Neural cell (in vitro differentiated cells): ENCODE results near the gene AIP. TPM values are rescaled to one million over a fixed set of nuclear protein-coding genes. Genes with fewer than 3 reads are reported as not detected.
"Not testable (repeated sequence)": the region's sequence is repeated elsewhere in the genome, so short reads cannot be mapped to it uniquely, and the experiment has no call there.

Experiments
- H2AFZ ChIP-seq: fragments of 200-600, 300-800 bp; sonication (generic), shearing (Covaris generic); 2 replicates; pipeline ENCODE4 v1.6.0; 2014; ENCODE audit warnings: low read depth, mild to moderate bottlenecking, antibody characterized with exemption, low read length, moderate library complexity
- H3F3A ChIP-seq: fragments of 200-600 bp; shearing (Covaris generic); 2 replicates; pipeline ENCODE4 v1.6.1; 2016; ENCODE audit warnings: mild to moderate bottlenecking, moderate library complexity, mixed read lengths, antibody characterized with exemption, low read length; ENCODE audit not compliant: insufficient read depth, poor library complexity, severe bottlenecking
- H3K27ac ChIP-seq: fragments of 200-600, 300-800 bp; sonication (generic), shearing (Covaris generic); 2 replicates; pipeline ENCODE4 v1.5.1; 2014; ENCODE audit warnings: mild to moderate bottlenecking, low read length, moderate library complexity
- H3K27me3 ChIP-seq: fragments of 300-800, 200-600 bp; sonication (generic), shearing (Covaris generic); 2 replicates; pipeline ENCODE4 v1.6.0; 2014; ENCODE audit warnings: mild to moderate bottlenecking, low read depth, low read length, moderate library complexity; ENCODE audit not compliant: insufficient read depth
- H3K36me3 ChIP-seq: fragments of 300-800, 200-600 bp; sonication (generic), shearing (Covaris generic); 2 replicates; pipeline ENCODE4 v1.5.1; 2014; ENCODE audit warnings: mild to moderate bottlenecking, antibody characterized with exemption, low read length, moderate library complexity; ENCODE audit not compliant: insufficient read depth
- H3K4me2 ChIP-seq: fragments of 300-800, 200-600 bp; sonication (generic), shearing (Covaris generic); 2 replicates; pipeline ENCODE4 v1.6.0; 2014; ENCODE audit warnings: mild to moderate bottlenecking, low read length
- H3K4me3 ChIP-seq: fragments of 300-800, 200-600 bp; sonication (generic), shearing (Covaris generic); 2 replicates; pipeline ENCODE4 v1.5.1; 2014; ENCODE audit warnings: mild to moderate bottlenecking, low read length, moderate library complexity
- H3K79me2 ChIP-seq: fragments of 200-600 bp; shearing (Covaris generic); replicated peaks from 2 replicates; pipeline ENCODE4 v1.6.0; 2014; ENCODE audit warnings: mild to moderate bottlenecking, low read length, moderate library complexity; ENCODE audit not compliant: insufficient read depth
- H3K9ac ChIP-seq: fragments of 300-800, 200-600 bp; sonication (generic), shearing (Covaris generic); 2 replicates; pipeline ENCODE4 v1.6.1; 2016; ENCODE audit warnings: mild to moderate bottlenecking, low read length, mixed read lengths
- H3K9me2 ChIP-seq: fragments of 200-600 bp; shearing (Covaris generic); 2 replicates; pipeline ENCODE4 v1.6.1; 2016; ENCODE audit warnings: mild to moderate bottlenecking, low read length, mixed read lengths; ENCODE audit not compliant: insufficient read depth
- H3K9me3 ChIP-seq: fragments of 200-600, 300-800 bp; sonication (generic), shearing (Covaris generic); 2 replicates; pipeline ENCODE4 v1.6.1; 2016; ENCODE audit warnings: mild to moderate bottlenecking, mixed run types, low read length, moderate library complexity, mixed read lengths
- H4K20me1 ChIP-seq: fragments of 200-600 bp; shearing (Covaris generic); 2 replicates; pipeline ENCODE4 v1.6.1; 2016; ENCODE audit warnings: mild to moderate bottlenecking, mixed run types; ENCODE audit not compliant: insufficient read depth
- EP300 ChIP-seq: fragments of 450-650 bp; conservative IDR thresholded peaks from 2 replicates; pipeline ENCODE4 v1.6.1; 2014; ENCODE audit warnings: antibody characterized with exemption, mild to moderate bottlenecking, moderate library complexity; ENCODE audit not compliant: poor library complexity, severe bottlenecking
- EZH2 ChIP-seq: fragments of 200-600, 300-800 bp; shearing (Covaris generic), sonication (generic); IDR thresholded peaks from 2 replicates; pipeline ENCODE4 v1.6.1; 2014; ENCODE audit warnings: antibody characterized with exemption, low read length, borderline replicate concordance, mild to moderate bottlenecking; ENCODE audit not compliant: insufficient read depth, poor library complexity, severe bottlenecking
- MXI1 ChIP-seq: fragments of 450-650 bp; conservative IDR thresholded peaks from 2 replicates; pipeline ENCODE4 v1.6.1; 2014; ENCODE audit warnings: antibody characterized with exemption, mild to moderate bottlenecking; ENCODE audit not compliant: poor library complexity, severe bottlenecking
- POLR2AphosphoS5 ChIP-seq: IDR thresholded peaks from 2 replicates; pipeline ENCODE4 v1.6.1; 2012
- RAD21 ChIP-seq: fragments of 450-650 bp; conservative IDR thresholded peaks from 2 replicates; pipeline ENCODE4 v1.6.1; 2014; ENCODE audit warnings: antibody characterized with exemption, mild to moderate bottlenecking, moderate library complexity
- SMC3 ChIP-seq: fragments of 450-650 bp; conservative IDR thresholded peaks from 2 replicates; pipeline ENCODE4 v1.6.1; 2014; ENCODE audit warnings: antibody characterized with exemption, mild to moderate bottlenecking, moderate library complexity; ENCODE audit not compliant: poor library complexity
- TAF1 ChIP-seq: IDR thresholded peaks from 2 replicates; pipeline ENCODE4 v1.6.1; 2012; ENCODE audit warnings: low read depth
- polyA plus RNA-seq: library from polyadenylated mRNA; depleted of rRNA; stranded (reverse); fragments of >200 nt; gene quantifications from 2 replicates; pipeline ENCODE4 v1.2.3, GENCODE V29; 2014
- TF ChIP-seq, protein P1 (sequence below): fragments of 450-650 bp; IDR thresholded peaks from 2 replicates; pipeline ENCODE4 v1.5.1; 2014; ENCODE audit warnings: antibody characterized with exemption, mild to moderate bottlenecking, moderate library complexity; ENCODE audit not compliant: poor library complexity, severe bottlenecking
- TF ChIP-seq, protein P2 (sequence below): IDR thresholded peaks from 2 replicates; pipeline ENCODE4 v1.6.1; 2012; ENCODE audit warnings: borderline replicate concordance

AIP gene
- polyA plus RNA-seq, 1 donor from 2014 or later, result 83.9 TPM

DNA sequence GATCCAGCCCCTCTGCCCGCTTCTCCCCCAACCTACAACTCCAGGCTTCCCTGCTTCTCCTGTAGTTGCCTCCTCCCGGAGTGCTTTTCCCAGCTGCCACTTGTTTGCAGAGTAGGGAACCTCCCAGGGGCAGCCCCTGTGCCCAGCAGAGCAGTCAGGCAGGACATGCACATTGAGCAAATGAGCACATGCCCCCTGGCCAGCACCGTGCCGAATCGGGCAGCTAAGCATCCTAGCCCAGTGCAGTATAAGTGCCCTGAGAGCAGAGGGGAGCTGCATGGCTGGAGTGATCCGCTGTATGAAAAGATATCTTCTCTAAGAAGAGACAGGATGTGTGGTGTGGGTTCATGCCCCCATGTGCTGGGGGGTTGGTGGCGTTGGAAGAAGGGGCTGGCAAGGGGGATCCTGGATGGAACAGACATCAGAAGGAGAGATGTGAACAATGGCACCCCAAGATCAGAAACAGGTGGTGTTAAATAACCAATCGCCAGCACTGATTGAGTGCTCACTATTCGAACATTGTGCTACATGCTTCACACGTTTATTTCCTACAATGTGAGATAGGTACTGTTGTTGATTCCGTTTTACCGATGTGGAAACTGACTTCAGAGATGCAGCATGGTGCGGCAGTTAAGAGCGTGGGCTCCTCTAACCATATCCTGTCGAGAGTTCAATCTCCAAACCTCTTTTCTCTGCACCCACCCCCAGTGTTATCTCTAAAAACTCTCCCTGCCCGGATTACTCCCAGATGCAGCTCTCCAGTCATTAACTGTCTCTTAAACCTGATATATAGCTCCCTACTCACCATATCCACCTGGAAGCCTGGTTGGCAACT is 1.2 kb downstream of the AIP start:
- H3K9me2 ChIP-seq, result no peaks in the 10 kb centered on the region
- peaks cover 4% of the 10 kb centered on the region for H3K79me2 ChIP-seq
- H3K27ac ChIP-seq, result peak overlapping the region; percentile 90
- H3K4me2 ChIP-seq, result no peak overlapping the region
- peak overlapping the region; percentile 73 for H3K4me3 ChIP-seq
- no peaks in the 10 kb centered on the region for H4K20me1 ChIP-seq
- H2AFZ ChIP-seq, result no peak overlapping the region
- peak overlapping the region; percentile 80 for H3K9ac ChIP-seq
- TF ChIP-seq SMC3, result no peak
- no peaks in the 10 kb centered on the region for H3K36me3 ChIP-seq
- no peaks in the 10 kb centered on the region for H3K9me3 ChIP-seq
- no peaks in the 10 kb centered on the region for H3K27me3 ChIP-seq
- no peaks in the 10 kb centered on the region for H3F3A ChIP-seq

DNA sequence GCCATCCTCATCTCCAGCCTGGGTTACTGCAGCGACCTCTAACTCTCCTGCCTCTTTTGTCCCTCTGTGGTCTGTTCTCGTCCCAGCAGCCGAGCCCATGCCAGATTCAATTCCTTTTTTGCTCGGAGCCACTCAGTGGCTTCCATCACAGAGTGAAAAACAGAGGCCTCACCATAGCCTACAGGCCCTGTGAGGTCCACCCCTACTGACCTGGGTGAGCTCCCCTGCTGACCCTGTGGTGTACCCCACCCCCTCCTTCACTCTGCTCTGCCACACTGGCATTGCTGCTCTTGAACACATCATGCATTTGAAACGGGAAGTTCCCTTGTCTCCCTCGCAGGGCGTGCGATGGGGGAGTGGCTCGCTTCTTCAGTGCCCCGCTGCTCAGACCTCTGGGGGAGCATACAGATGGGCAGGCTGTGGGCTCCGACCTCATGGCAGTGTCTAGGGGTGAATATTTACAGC is 2.1 kb downstream of the AIP start:
- H3F3A ChIP-seq, result no peaks in the 10 kb centered on the region
- H4K20me1 ChIP-seq, result no peaks in the 10 kb centered on the region
- H3K4me3 ChIP-seq, result no peak overlapping the region
- H3K27ac ChIP-seq, result no peak overlapping the region
- H3K9me3 ChIP-seq, result no peaks in the 10 kb centered on the region
- no peak for TF ChIP-seq TAF1
- TF ChIP-seq, protein P1, sequence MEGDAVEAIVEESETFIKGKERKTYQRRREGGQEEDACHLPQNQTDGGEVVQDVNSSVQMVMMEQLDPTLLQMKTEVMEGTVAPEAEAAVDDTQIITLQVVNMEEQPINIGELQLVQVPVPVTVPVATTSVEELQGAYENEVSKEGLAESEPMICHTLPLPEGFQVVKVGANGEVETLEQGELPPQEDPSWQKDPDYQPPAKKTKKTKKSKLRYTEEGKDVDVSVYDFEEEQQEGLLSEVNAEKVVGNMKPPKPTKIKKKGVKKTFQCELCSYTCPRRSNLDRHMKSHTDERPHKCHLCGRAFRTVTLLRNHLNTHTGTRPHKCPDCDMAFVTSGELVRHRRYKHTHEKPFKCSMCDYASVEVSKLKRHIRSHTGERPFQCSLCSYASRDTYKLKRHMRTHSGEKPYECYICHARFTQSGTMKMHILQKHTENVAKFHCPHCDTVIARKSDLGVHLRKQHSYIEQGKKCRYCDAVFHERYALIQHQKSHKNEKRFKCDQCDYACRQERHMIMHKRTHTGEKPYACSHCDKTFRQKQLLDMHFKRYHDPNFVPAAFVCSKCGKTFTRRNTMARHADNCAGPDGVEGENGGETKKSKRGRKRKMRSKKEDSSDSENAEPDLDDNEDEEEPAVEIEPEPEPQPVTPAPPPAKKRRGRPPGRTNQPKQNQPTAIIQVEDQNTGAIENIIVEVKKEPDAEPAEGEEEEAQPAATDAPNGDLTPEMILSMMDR, result no peak
- no peak for TF ChIP-seq EP300
- TF ChIP-seq SMC3, result no peak
- TF ChIP-seq MXI1, result no peak
- no peak for TF ChIP-seq RAD21
- TF ChIP-seq POLR2AphosphoS5, result no peak
- no peak for TF ChIP-seq EZH2
- TF ChIP-seq, protein P2, sequence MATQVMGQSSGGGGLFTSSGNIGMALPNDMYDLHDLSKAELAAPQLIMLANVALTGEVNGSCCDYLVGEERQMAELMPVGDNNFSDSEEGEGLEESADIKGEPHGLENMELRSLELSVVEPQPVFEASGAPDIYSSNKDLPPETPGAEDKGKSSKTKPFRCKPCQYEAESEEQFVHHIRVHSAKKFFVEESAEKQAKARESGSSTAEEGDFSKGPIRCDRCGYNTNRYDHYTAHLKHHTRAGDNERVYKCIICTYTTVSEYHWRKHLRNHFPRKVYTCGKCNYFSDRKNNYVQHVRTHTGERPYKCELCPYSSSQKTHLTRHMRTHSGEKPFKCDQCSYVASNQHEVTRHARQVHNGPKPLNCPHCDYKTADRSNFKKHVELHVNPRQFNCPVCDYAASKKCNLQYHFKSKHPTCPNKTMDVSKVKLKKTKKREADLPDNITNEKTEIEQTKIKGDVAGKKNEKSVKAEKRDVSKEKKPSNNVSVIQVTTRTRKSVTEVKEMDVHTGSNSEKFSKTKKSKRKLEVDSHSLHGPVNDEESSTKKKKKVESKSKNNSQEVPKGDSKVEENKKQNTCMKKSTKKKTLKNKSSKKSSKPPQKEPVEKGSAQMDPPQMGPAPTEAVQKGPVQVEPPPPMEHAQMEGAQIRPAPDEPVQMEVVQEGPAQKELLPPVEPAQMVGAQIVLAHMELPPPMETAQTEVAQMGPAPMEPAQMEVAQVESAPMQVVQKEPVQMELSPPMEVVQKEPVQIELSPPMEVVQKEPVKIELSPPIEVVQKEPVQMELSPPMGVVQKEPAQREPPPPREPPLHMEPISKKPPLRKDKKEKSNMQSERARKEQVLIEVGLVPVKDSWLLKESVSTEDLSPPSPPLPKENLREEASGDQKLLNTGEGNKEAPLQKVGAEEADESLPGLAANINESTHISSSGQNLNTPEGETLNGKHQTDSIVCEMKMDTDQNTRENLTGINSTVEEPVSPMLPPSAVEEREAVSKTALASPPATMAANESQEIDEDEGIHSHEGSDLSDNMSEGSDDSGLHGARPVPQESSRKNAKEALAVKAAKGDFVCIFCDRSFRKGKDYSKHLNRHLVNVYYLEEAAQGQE, result no peak
- no peaks in the 10 kb centered on the region for H3K36me3 ChIP-seq
- H3K9me2 ChIP-seq, result no peaks in the 10 kb centered on the region
- no peaks in the 10 kb centered on the region for H3K27me3 ChIP-seq
- H3K79me2 ChIP-seq, result peaks cover 4% of the 10 kb centered on the region
- H3K9ac ChIP-seq, result no peak overlapping the region
- H3K4me2 ChIP-seq, result no peak overlapping the region
- no peak overlapping the region for H2AFZ ChIP-seq

DNA sequence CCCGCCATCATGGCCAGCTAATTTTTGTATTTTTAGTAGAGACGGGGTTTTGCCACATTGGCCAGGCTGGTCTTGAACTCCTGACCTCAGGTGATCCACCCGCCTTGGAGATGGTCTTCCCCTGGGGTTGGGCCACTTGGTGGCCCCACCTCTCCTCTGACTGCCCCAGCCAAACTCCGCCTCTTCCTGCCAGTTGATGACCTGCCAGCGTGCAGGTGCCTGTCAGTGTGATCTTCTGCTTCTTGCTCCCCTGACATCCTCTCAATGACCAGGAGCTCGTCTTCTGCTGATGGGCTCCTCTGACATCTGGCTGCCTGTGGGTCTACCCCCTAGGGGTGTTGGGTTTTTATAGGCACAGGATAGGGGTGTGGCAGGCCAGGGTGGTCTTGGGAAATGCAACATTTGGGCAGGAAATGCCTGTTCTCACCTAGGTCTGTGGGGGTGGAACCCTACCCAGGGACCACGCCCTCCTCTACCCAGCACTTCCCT is 3.1 kb downstream of the AIP start:
- H3K9me2 ChIP-seq, H3K4me2 ChIP-seq, H3K9me3 ChIP-seq, H3K27ac ChIP-seq, H3K27me3 ChIP-seq, H3K36me3 ChIP-seq, H3K9ac ChIP-seq, H3K4me3 ChIP-seq, H3K79me2 ChIP-seq, H3F3A ChIP-seq, H4K20me1 ChIP-seq, H2AFZ ChIP-seq: not testable (repeated sequence)
